Measurements from ENCODE around the gene IL18.

DNA sequence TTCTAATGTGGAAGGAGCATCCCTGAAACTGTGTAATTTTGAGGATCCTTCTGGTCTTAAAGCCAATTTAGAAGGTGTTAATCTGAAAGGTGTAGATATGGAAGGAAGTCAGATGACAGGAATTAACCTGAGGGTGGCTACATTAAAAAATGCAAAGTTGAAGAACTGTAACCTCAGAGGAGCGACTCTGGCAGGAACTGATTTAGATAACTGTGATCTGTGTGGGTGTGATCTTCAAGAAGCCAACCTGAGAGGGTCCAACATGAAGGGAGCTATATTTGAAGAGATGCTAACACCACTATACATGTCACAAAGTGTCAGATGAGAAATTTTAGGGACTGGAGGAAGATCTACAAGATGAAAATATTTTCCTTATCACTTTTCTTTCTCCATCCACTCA lies 19.0 kb upstream of the IL18 start:
- no peak for TF ChIP-seq CTCF (IDR thresholded peaks at IDR 0.05; ENCODE audit: poor library complexity, severe bottlenecking)
- TF ChIP-seq, protein P1, sequence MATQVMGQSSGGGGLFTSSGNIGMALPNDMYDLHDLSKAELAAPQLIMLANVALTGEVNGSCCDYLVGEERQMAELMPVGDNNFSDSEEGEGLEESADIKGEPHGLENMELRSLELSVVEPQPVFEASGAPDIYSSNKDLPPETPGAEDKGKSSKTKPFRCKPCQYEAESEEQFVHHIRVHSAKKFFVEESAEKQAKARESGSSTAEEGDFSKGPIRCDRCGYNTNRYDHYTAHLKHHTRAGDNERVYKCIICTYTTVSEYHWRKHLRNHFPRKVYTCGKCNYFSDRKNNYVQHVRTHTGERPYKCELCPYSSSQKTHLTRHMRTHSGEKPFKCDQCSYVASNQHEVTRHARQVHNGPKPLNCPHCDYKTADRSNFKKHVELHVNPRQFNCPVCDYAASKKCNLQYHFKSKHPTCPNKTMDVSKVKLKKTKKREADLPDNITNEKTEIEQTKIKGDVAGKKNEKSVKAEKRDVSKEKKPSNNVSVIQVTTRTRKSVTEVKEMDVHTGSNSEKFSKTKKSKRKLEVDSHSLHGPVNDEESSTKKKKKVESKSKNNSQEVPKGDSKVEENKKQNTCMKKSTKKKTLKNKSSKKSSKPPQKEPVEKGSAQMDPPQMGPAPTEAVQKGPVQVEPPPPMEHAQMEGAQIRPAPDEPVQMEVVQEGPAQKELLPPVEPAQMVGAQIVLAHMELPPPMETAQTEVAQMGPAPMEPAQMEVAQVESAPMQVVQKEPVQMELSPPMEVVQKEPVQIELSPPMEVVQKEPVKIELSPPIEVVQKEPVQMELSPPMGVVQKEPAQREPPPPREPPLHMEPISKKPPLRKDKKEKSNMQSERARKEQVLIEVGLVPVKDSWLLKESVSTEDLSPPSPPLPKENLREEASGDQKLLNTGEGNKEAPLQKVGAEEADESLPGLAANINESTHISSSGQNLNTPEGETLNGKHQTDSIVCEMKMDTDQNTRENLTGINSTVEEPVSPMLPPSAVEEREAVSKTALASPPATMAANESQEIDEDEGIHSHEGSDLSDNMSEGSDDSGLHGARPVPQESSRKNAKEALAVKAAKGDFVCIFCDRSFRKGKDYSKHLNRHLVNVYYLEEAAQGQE (IDR thresholded peaks at IDR 0.05; ENCODE audit: borderline replicate concordance) = no peak
- TF ChIP-seq POLR2AphosphoS5 (IDR thresholded peaks at IDR 0.05) = no peak
- no peak for TF ChIP-seq TAF1 (IDR thresholded peaks at IDR 0.05; ENCODE audit: low read depth)
- TF ChIP-seq EZH2 (IDR thresholded peaks at IDR 0.05; ENCODE audit: borderline replicate concordance, insufficient read depth, low read length, poor library complexity, severe bottlenecking) = no peak
- TF ChIP-seq RAD21 (conservative IDR thresholded peaks at IDR 0.05) = no peak
